GM19372 (cell line): ENCODE data around the gene CARNS1.

Source experiments
- ATAC-seq: cut with Tn5 transposase; IDR thresholded peaks from one replicate; pipeline ENCODE4 v1.9.1; 2021; ENCODE audit warnings: mild to moderate bottlenecking, low read depth, moderate library complexity; ENCODE audit not compliant: unreplicated experiment

CARNS1 gene

GRCh38 chr11:67415501-67416304 lies at the start of gene CARNS1:
CARNS1 (plus strand) TSS chr11:67415678; CDS start chr11:67416200, 522 bp downstream.
- ATAC-seq = no peak

- no peak for ATAC-seq
These were observed 49.6 kb upstream of the CARNS1 start for GRCh38 chr11:67365736-67366444.

- no peak for ATAC-seq
These were observed 48.9 kb upstream of the CARNS1 start for GRCh38 chr11:67366546-67366945.

- ATAC-seq = no peak
These were observed 48.3 kb upstream of the CARNS1 start for GRCh38 chr11:67366961-67367760.

- no peak for ATAC-seq
These were observed 47.7 kb upstream of the CARNS1 start for GRCh38 chr11:67367761-67368227.

- ATAC-seq = no peak
These were observed 46.9 kb upstream of the CARNS1 start for GRCh38 chr11:67368621-67369020.

GRCh38 chr11:67369275-67369674 lies 46.2 kb upstream of the CARNS1 start:
- ATAC-seq = no peak

- ATAC-seq = no peak
These were observed 45.6 kb upstream of the CARNS1 start for GRCh38 chr11:67369801-67370284.

- ATAC-seq = no peak
These were observed 45.0 kb upstream of the CARNS1 start for GRCh38 chr11:67370351-67371076.

GRCh38 chr11:67371189-67371910 lies 44.1 kb upstream of the CARNS1 start:
- no peak for ATAC-seq

- ATAC-seq = no peak
These were observed 43.6 kb upstream of the CARNS1 start for GRCh38 chr11:67371911-67372320.

GRCh38 chr11:67372321-67372992 lies 43.0 kb upstream of the CARNS1 start:
- no peak for ATAC-seq

GRCh38 chr11:67372993-67373647 lies 42.4 kb upstream of the CARNS1 start, which contains the start of gene CLCF1:
CLCF1 (minus strand) TSS chr11:67373598; CDS start chr11:67373539, 59 bp downstream.
- no peak for ATAC-seq

- ATAC-seq = no peak
These were observed 41.6 kb upstream of the CARNS1 start for GRCh38 chr11:67373648-67374570.

- no peak for ATAC-seq
These were observed 40.8 kb upstream of the CARNS1 start for GRCh38 chr11:67374571-67375281.

- ATAC-seq = no peak
These were observed 40.0 kb upstream of the CARNS1 start for GRCh38 chr11:67375320-67376055.
